RPMI8226 (cell line): ENCODE results near the gene GALE.
"Not testable (repeated sequence)": the region's sequence is repeated elsewhere in the genome, so short reads cannot be mapped to it uniquely, and the experiment has no call there.

ENCODE experiments used
- DNase-seq: peaks from one replicate; pipeline ENCODE4 v3.0.0-alpha.2; 2015

GALE gene

DNA sequence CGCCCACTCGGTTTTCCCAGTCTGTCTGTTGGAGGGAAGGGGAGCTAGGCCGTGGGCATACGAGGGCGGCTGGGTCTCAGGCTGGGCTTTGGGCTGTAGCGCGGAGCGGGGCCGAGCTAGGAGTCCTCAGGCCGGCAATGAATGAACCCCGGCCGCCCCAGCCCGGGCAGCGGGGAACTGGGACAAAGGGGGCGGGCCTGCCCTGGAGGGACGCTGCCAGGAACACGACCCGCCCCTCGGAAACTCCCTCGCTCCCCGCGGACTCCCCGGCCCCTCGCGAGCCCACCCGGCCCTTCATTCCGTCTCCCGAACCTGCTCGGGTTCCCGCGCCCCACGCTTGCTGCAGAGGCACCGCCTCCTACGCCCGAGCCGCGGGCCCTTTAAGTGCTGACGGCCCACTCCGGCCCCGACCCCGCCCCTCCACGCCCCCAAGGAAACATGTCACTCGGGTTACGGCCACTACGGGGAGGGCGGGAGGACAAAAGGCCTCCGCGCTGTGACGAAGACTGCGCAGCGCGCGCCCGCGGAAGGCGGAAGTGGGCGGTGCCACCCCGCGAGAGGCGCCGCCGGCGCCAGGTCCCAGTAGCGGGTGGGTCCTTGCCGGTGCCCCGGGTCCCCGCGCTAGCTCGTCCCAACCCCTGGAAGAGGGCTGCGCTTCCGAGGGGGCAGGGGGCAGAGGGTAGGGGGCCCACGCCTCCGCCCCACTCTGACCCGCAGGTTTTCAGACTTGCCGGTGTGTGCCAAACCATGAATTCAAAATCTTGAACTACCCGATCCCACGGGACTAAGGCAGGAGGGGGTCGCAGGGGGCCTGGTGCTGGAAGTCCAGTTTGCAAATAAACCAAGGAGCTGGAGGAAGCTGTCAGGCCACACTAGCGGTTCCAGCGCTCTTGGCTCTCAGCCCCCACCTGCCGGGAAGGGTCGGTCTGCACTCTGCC is at the start of gene GALE:
Gene GALE, minus strand, starts transcription at position 355 of the 938 bp plus-strand sequence. CDS start 1,747 bp downstream, outside the sequence.
- DNase-seq = peak; percentile 99

DNA sequence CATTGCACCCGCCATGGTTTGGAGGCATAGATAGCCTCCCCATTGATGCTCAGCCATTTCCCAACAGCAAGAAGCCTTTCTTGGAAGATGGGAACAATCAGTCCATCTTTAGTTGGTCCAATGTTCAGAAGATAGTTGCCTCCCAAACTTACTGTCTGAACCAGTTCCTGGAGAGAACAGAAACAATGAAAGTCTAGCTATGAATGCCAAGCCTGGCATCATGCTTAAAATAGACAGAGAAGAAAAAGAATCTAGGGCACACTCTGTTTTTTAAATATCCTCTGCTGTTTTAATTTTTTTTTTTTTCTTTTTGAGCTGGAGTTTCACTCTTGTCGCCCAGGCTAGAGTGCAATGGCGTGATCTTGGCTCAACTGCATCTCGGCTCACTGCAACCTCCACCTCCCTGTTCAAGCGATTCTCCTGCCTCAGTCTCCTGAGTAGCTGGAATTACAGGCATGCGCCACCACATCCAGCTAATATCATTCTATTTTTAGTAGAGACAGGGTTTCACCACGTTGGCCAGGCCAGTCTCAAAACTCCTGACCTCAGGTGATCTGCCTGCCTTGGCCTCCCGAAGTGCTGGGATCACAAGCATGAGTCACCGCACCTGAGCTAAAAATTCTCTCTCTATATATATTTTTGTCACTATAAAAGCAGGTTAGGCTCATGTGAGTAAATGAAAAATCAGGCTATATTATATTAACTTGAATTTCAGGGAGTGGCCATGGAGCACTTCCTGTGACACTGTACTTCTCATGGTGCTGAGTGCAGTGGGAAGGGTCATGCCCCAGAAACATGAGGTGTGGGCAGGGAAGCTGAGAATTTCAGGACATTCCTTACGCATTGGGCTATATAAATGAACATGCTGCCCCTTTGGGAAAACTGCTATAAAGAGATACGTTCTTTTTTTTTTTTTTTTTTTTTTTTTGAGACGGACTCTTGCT is 48.4 kb upstream of the GALE start:
- DNase-seq = no peak

DNA sequence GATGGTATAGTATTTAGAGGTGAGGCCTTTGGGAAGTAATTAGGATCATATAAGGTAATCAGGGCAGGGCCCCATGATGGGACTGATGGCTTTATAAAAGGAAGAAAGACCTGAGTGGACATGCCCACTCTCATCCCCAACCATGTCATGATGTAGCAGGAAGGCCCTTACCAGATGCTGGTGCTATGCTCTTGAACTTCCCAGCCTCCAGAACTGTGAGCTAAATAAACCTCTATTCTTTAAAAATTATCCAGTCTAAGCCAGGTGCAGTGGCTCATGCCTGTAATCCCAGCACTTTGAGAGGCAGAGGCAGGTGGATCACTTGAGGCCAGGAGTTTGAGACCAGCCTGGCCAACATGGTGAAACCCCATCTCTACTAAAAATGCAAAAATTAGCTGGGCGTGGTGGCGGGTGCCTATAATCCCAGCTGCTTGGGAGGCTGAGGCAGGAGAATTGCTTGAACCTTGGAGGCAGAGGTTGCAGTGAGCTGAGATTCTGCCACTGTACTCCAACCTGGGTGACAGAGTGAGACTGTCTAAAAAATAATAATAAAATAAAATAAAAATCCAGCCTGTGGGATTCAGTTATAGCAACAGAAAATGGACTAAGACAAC is 47.0 kb upstream of the GALE start:
- not testable (repeated sequence) for DNase-seq

DNA sequence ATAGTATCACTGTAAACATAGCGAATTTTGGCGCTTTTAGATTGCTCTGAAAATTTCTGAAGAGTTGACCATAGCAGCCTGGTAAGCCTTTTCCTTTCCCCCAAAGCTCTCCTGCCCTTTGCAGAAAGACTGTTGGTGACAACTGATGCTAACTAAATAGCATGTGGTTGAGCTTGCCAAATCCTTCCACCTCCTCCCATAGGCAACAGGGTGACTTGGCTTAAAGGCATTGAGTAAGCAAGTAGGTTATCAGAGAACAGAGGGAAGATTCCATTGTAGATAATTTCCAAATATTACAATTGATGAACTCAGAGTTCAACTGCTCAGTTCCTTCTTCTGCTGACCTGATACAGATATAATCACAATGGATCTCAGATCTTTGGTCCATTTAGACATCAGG is 44.6 kb upstream of the GALE start:
- no peak for DNase-seq

DNA sequence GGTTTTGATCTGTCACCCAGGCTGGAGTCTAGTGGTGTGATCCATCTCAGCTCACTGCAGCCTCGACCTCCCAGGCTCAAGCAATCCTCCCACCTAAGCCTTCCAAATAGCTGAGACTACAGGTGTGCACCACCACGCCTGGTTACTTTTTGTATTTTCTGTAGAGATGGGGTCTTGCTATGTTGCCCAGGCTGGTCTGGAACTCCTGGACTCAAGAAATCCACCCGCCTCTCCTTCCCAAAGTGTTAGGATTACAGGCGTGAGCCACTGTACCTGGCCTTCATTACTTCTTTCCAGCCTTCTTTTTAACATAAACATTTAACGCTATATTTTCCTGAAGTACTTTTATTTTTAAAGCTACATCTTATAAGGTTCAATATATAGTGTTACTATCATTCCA is 43.1 kb upstream of the GALE start:
- no peak for DNase-seq

DNA sequence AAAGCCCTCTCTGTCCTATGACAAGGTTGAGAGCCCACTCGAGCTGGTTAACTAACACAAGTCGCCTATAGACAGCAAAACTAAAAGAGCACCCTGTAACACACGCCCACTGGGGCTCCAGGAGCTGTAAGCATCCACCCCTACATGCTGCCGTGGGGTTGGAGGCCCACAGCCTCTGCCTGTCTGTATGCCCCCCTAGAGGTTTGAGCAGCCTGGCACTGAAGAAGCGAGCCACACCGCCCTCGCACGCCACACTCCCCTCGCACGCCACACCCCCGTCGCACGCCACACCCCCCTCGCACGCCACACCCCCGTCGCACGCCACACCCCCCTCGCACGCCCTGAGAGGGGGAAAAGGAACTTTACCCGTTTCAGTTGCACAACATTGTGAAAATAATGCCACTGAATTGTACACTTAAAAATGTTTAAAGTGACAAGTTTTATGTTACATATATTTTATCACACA is 37.9 kb upstream of the GALE start:
- DNase-seq = peak; percentile 79

DNA sequence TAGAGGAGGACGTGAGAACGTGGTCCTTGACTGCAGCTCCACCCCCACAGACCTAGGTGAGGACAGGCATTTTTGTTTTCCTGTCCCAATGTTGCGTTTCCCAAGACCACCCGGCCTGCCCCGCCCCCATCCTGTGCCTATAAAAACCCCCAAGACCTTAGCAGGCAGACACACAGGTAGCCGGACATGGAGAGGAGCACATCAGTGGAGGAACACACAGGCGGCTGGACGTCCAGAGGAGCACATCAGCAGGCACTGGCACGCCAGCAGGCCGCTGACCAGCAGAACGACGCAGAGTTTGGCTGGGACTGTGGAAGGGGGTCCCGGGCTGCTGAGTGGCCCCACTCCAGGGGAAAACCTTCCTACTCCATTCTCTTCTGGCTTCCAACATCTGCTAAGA is 37.4 kb upstream of the GALE start:
- peak; percentile 17 for DNase-seq

DNA sequence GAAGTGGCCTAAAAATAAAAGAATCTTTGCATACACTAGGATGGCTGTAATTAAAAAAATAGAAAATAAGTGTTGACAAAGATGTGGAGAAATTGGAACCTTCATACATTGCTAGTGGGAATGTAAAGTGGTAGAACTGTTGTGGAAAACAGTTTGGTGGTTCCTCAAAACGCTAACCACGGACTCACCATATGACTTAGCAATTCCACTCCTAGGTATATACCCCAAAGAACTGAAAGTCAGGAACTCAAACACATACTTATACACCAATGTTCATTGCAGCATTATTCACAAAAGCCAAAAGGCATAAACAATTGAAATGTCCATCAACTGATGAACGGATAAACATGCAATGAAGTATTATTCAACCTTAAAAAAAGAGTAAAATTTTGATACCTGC is 35.5 kb upstream of the GALE start:
- DNase-seq = no peak

DNA sequence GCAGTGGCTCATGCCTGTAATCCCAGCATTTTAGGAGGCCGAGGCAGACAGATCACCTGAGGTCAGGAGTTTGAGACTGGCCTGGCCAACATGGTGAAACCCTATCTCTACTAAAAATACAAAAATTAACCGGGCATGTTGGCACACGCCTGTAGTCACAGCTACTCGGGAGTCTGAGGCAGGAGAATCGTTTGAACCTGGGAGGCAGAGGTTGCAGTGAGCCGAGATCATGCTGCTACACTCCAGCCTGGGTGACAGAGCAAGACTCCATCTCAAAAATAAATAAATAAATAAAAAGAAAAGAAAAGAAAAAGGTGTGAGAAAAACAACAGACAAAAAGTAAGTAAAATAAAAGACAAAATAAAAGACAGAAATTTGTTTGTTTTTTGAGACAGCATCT is 33.6 kb upstream of the GALE start:
- not testable (repeated sequence) for DNase-seq

DNA sequence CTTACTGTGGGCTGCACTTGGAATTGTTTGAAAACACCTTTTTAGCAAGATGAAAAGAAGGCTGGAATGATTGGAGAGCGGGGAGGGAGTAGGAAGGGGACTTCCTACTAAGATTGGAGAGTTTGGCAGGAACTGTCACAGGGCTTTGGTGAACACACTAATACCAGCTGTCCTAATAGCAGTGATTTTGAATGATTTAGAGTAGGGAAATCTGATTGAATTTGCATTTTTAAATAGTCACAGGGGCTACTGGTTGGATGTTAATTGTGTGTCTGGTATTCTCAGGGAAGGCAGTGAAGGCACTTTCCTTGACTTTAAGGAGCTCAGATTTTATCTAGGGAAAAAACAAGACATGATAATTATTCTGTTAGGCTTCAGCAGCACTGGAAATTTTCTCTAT is 27.2 kb upstream of the GALE start:
- DNase-seq = no peak

DNA sequence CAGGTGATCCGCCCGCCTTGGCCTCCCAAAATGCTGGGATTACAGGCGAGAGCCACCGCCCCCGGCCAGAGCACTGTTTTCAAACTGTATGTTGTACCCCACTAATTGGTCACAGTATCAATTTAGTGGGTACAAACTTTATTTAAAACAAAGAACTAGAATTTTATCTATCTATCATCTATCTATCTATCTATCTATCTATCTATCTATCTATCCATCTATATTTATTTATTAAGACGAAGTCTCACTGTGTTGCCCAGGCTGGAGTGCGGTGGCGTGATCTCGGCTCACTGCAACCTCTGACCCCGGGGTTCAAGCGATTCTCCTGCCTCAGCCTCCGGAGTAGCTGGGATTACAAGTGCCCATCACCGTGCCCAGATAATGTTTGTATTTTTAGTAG is 26.0 kb upstream of the GALE start:
- DNase-seq = not testable (repeated sequence)

DNA sequence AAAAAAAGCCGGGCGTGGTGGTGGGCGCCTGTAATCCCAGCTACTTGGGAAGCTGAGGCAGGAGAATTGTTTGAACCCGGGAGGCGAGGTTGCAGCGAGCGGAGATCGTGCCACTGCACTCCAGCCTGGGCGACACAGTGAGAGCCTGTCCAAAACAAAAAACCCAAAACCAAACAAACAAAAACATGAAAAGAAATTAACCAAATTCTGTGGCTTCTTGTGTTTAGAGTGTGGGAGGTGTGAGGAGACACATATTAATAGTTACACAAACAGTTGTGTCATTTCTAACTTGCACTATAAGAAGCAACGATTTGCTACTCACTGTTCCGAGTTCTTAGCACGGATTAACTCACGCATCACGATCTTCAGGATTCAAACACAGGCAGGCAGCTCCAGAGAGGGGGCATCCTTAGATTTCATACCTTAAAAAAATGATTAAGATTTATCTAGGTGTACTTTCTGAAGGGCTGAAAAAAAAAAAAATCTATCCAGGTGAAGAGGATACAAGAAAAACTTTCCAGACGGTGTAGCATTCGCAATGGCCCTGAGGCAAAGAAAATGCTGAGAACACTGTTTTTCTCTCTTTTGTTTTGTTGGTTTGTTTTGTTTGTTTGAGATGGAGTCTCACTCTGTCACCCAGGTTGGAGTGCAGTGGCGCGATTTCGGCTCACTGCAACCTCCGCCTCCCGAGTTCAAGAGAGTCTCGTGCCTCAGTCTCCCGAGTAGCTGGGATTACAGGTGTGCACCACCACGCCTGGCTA is 25.4 kb upstream of the GALE start:
- DNase-seq = no peak

DNA sequence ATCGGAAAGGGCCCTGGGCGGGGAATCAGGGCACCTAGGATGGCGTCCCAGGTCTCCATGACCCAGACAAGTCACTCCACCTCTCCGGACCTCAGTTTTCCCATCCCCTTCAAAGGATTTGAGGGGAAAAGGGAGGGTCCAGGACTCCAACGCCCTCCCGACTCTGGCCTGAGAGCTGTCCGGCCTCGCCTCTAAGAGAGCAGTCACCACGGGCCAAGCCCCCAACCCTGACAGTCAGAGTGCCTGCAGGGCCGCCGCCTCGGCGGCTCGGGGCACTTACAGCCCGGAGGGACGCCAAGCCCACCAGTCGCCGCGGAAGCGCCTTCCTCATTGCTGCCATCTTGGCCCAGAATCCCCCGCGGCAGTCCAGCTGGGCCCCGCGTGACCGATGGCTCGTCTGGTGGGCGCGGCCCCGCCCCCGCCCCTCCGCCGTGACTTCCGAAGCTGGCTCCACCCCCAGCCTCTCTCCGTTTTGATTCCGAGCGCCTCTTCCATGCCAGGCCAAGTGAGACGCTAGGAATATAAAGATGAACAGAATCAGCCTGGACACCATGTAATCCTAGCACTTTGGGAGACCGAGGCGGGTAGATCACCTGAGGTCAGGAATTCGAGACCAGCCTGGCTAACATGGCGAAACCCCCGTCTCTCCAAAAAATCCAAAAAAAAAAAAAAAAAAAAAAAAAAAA is 24.7 kb upstream of the GALE start, which contains the start of gene HMGCL:
Gene HMGCL, minus strand, starts transcription at position 354 of the 686 bp plus-strand sequence. Its CDS starts 14 bp downstream, at position 340.
- DNase-seq = peak; percentile 92

DNA sequence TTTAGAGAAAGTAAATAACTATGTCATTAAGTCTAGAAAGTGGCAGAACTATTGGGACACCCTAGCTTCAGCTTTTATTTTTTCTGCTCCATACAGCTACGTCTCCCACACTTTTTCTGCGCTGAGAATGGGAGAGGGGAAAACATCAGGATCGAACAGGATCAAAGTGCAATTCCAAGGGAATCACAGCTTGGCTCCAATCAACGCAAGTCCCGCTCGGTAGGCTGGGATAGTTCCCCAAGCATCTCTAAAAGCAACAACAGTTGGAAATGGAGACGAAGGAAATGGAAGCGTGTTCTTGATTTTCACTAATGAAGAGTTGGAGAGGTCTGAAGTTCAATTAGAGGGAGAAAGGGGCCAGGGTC is 24.1 kb upstream of the GALE start:
- no peak for DNase-seq

DNA sequence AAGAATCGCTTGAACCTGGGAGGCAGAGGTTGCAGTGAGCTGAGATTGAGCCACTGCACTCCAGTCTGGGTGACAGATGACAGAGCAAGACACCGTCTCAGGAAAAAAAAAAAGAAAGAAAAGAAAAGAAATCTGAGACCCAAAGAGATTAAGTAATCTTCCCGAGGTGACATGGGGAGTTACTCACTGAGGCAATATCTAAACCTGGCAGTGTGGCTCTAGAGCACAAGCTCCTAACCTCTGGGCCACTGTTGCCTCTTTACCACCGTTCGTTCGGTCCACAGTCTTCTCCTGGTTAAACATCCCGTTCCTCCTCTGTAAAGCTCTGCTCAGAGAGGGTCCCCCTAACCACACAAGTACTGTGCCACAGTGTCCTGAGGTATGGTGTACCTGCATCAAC is 23.2 kb upstream of the GALE start:
- no peak for DNase-seq

DNA sequence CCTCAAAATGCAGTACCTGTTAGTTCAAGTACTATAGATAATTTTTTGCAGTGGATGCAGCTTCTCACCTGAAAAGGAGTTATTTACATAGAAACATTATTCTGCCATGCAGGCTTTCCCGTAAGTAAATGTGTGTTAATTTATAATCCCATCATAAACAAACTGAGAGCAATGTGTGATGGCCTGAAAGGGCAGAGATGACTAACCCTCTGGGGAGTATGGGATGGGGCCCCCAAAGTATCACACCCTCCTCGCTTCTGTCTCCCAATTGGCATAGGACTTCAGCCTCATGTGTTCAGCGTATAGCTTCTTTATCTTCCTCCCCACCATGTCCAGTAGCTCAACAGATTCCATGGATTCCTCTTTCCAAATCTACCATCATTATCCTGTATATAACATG is 17.1 kb upstream of the GALE start:
- DNase-seq = no peak

DNA sequence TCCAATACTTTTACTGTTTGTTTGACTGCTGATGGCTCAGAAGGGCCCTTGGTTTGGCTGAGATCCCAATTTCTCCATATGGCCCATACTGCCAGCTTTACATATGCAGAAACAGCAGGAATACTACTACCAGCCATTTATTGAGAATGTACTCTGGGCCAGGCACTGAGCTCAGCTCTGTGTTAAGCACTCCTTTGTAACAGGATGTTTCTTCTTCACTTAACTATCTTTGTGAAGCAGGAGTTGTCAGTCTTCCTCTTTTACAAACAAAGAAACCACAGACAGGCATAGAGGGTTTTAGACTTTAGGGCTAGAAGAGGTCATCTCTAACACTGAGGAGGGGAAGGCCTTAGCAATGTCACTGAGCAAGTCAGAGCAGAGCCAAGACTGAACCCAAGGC is 16.4 kb upstream of the GALE start:
- no peak for DNase-seq

DNA sequence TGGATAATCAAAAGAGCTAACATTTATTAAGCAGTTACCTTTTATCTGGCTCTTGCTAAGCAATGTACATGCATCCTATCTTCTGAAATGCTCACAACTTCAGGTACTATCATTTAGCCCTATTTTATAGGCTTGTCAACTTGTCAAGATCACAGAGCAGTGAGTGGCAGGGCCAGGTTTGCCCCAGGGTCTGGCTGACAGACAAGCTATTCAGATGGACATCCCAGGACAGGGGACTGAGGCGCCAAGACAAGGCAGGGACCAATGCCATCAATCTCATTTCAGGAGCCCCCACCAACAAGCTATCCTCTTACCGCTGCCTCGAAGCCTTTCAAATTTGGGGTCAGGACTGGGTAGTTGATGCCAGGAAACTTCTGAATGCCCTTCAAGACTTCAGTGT is 15.8 kb upstream of the GALE start:
- no peak for DNase-seq

DNA sequence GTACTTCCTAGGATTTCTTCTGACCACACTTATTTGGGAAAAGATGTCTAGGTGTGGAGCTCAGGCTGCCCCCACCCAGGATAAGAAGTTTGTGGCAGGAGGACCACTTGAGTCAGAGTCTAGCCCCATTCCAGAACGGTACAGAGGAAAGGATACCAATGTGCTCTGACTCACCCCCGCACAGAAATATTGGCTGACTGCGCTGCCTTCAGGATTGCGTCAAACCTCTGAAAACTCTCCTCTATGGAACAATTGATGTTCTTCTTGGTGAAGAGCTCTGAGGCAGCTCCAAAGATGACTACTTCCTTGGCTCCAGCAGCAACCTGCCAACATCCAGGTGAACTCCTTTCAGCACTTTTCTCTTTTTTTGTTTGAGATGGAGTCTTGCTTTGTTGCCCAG is 13.5 kb upstream of the GALE start:
- no peak for DNase-seq

DNA sequence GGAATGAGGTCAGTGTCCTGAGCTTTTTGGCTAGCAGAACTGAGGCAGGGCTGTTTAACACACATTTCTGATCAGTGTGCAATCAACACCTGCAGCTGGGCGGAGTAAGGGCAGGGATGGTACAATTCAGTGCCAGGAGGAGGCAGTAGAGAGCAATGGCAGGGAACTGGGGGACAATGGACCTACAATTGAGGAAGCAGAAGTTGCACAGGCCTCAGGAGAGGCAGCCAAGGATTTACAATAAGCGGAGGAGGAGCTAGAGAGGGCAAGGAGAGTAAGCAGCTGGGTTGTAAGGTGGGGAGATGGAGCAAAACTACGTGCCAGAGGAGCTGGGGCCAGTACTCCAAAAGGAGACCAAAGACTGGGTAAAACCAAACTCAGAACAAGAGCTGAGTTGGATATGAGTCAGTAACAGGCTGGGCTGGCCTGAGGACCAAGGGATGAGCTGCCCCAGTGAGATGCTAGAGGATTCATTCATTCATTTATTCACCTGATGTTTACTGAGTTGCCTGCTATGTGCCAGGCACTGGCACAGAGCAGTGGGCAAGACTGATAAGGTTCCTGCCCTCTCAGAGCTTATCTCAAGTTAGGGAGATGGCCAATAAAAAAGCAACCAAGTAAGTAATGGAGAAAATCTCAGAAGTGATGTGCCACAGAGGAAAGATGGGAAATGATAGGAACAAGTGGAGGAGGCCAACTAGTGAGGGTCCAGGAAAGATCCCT is 10.4 kb upstream of the GALE start:
- DNase-seq = peak; percentile 81

DNA sequence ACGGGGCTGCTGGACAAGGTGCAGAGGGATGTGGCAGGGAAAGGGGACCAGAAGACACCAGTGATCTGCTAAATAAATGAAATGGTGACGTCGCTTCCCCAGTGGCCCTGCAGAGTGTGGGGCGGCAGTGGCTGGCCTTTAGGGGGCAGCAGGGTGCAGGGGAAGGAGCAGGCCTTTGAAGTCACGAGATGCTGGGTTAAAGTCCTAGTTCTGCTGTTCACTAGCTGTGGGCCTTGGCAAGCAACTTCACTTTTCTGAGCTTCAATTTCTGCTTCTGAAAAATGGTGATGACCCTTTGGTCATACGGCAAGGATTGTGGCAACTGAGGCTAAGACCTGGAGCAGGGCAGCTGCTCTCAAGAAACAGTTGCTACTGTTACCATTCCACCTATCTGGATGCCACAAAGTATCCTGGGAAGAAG is 9.2 kb upstream of the GALE start:
- peak; percentile 88 for DNase-seq
